NT2/D1 (cell line): ENCODE results near the gene PPFIA1.

Experiments
- YY1 ChIP-seq: IDR thresholded peaks from 2 replicates; pipeline ENCODE4 v1.6.1; 2011; ENCODE audit not compliant: insufficient read length, insufficient read depth
- ZNF274 ChIP-seq: IDR thresholded peaks from 2 replicates; pipeline ENCODE4 v1.6.1; 2011; ENCODE audit warnings: mild to moderate bottlenecking, low read depth, low read length

- TF ChIP-seq ZNF274, result no peak
- TF ChIP-seq YY1, result no peak
These were observed 108.1 kb downstream of the PPFIA1 start for GRCh38 chr11:70378506-70379134.
